ENCODE results near the gene PCDHA7.
"Not testable (repeated sequence)": the region's sequence is repeated elsewhere in the genome, so short reads cannot be mapped to it uniquely, and the experiment has no call there.

- not testable (repeated sequence) for TF ChIP-seq CTCF (IDR thresholded peaks at IDR 0.05); ZFX (IDR thresholded peaks at IDR 0.05; ENCODE audit: borderline replicate concordance)
Observed at GRCh38 chr5:140808241-140808888, 25.7 kb upstream of the PCDHA7 start.
